Fibroblast of lung (primary cell): Measurements from ENCODE around the gene APP. TPM values are rescaled to one million over a fixed set of nuclear protein-coding genes. Genes with fewer than 3 reads are reported as not detected.

Experiments used
- DNase-seq, 2 donors: peaks; one replicate each; pipeline versions ENCODE4 v3.0.0 to v3.0.0-alpha.2; 2010; ENCODE audit warnings: low read depth in 2 of 2
- H2AFZ ChIP-seq: 2 replicates; pipeline ENCODE4 v1.5.1; 2012; ENCODE audit warnings: low read length, control low read depth, inconsistent platforms
- H3K27ac ChIP-seq: 2 replicates; pipeline ENCODE4 v1.5.1; 2011; ENCODE audit warnings: low read length, control low read depth; ENCODE audit not compliant: insufficient read depth
- H3K27me3 ChIP-seq: 2 replicates; pipeline ENCODE4 v1.5.1; 2011; ENCODE audit warnings: mild to moderate bottlenecking, low read length; ENCODE audit not compliant: control insufficient read depth, insufficient read depth
- H3K36me3 ChIP-seq: 2 replicates; pipeline ENCODE4 v1.5.1; 2011; ENCODE audit warnings: low read length; ENCODE audit not compliant: control insufficient read depth, insufficient read depth
- H3K4me1 ChIP-seq: 2 replicates; pipeline ENCODE4 v1.5.1; 2011; ENCODE audit warnings: low read length; ENCODE audit not compliant: control insufficient read depth, insufficient read depth; ENCODE audit errors: extremely low read depth
- H3K4me2 ChIP-seq: 2 replicates; pipeline ENCODE4 v1.5.1; 2011; ENCODE audit warnings: low read length, control low read depth; ENCODE audit not compliant: insufficient read depth; ENCODE audit errors: extremely low read depth
- H3K4me3 ChIP-seq, 4 experiments: fragments of 200-600 bp in 1 of 4; sonication (generic) in 1 of 4; replicated peaks in 1 of 4; 2 replicates each; pipeline ENCODE4 v1.5.1; 2011 to 2016; ENCODE audit warnings: low read length in 4 of 4, low read depth in 3 of 4, mild to moderate bottlenecking in 3 of 4, control low read depth in 2 of 4, inconsistent platforms in 1 of 4, mixed read lengths in 1 of 4; ENCODE audit not compliant: insufficient read depth in 1 of 4; ENCODE audit errors: control extremely low read depth in 1 of 4
- H3K79me2 ChIP-seq: 2 replicates; pipeline ENCODE4 v1.5.1; 2012; ENCODE audit warnings: mild to moderate bottlenecking, low read length, inconsistent platforms; ENCODE audit not compliant: control insufficient read depth, insufficient read depth
- H3K9ac ChIP-seq: 2 replicates; pipeline ENCODE4 v1.5.1; 2011; ENCODE audit warnings: mild to moderate bottlenecking, low read length, control low read depth; ENCODE audit not compliant: insufficient read depth
- H3K9me3 ChIP-seq: 2 replicates; pipeline ENCODE4 v1.5.1; 2012; ENCODE audit warnings: low read depth, low read length; ENCODE audit not compliant: control insufficient read depth, insufficient read depth
- H4K20me1 ChIP-seq: 2 replicates; pipeline ENCODE4 v1.5.1; 2011; ENCODE audit warnings: low read length; ENCODE audit not compliant: control insufficient read depth, insufficient read depth; ENCODE audit errors: extremely low read depth
- CTCF ChIP-seq, 2 donors: IDR thresholded peaks in 1 of 2; conservative IDR thresholded peaks in 1 of 2; 1 replicate in 1 of 2; 2 replicates in 1 of 2; pipeline ENCODE4 v1.5.1; 2011 to 2012; ENCODE audit warnings: low read length in 2 of 2, control low read depth in 1 of 2, inconsistent platforms in 1 of 2, low read depth in 1 of 2, mild to moderate bottlenecking in 1 of 2
- EZH2 ChIP-seq: IDR thresholded peaks from 2 replicates; pipeline ENCODE4 v1.5.1; 2012; ENCODE audit warnings: low read length, control low read depth, mild to moderate bottlenecking; ENCODE audit errors: missing control alignments
- polyA minus RNA-seq: library from RNA; depleted of rRNA, polyadenylated mRNA; stranded (reverse); fragments of >200 nt; gene quantifications from 2 replicates; pipeline ENCODE4 v1.2.3, GENCODE V29; 2011; ENCODE audit warnings: low replicate concordance
- polyA plus RNA-seq, 2 donors: library from polyadenylated mRNA; depleted of rRNA in 1 of 2; stranded (reverse) in 1 of 2; unstranded in 1 of 2; fragments of >200 nt; gene quantifications; 2 replicates each; pipeline ENCODE4 v1.2.1, GENCODE V29; 2011 to 2012; ENCODE audit warnings: missing spikeins in 1 of 2
- total RNA-seq: library from RNA; depleted of rRNA; stranded (reverse); fragments of >200 nt; gene quantifications from 2 replicates; pipeline ENCODE4 v1.2.1, GENCODE V29; 2014

Gene APP
- total RNA-seq = 569 and 633 TPM in 2 replicates
- polyA plus RNA-seq = 828 and 1,088 TPM in 2 replicates
- polyA plus RNA-seq (2012) = 433 and 638 TPM in 2 replicates
- 281 and 375 TPM in 2 replicates for polyA minus RNA-seq

GRCh38 chr21:26170471-26171257 lies at the start of gene APP:
Gene APP, minus strand, starts transcription at chr21:26170770. Its CDS starts 150 bp downstream, at chr21:26170620.
- H3K4me2 ChIP-seq = peak within 1 kb of the TSS; percentile 97
- H3K27me3 ChIP-seq = no peaks in the 10 kb centered on the region
- peak within 1 kb of the TSS; percentile 82 for H3K9ac ChIP-seq
- H3K36me3 ChIP-seq = no peaks in the 10 kb centered on the region
- no peaks in the 10 kb centered on the region for H4K20me1 ChIP-seq
- TF ChIP-seq EZH2 = no peak
- peak; percentile 40 to 68 for TF ChIP-seq CTCF (conservative IDR thresholded peaks at IDR 0.05 in 1 of 2, IDR thresholded peaks at IDR 0.05 in 1 of 2; ENCODE audit: low read depth in 1 of 2, low read length in 2 of 2)
- H3K4me3 ChIP-seq = peak within 1 kb of the TSS; percentile 78 to 97 (median 88)
- peaks cover 15% of the 10 kb centered on the region for H3K4me1 ChIP-seq
- no peaks in the 10 kb centered on the region for H3K9me3 ChIP-seq
- peaks cover 48% of the 10 kb centered on the region for H3K79me2 ChIP-seq
- H3K27ac ChIP-seq = peak within 1 kb of the TSS; percentile 83
- peak within 1 kb of the TSS; percentile 92 for H2AFZ ChIP-seq
- DNase-seq = peak; percentile 71 to 73

- Histone ChIP-seq H3K4me2 (no peak overlapping the region), H3K79me2 (no peaks in the 10 kb centered on the region), H3K27me3 (no peaks in the 10 kb centered on the region), H3K9ac (no peak overlapping the region), H3K4me1 (no peaks in the 10 kb centered on the region), H2AFZ (no peak overlapping the region), H3K4me3 (no peak overlapping the region), H4K20me1 (no peaks in the 10 kb centered on the region), H3K9me3 (no peaks in the 10 kb centered on the region), H3K36me3 (no peaks in the 10 kb centered on the region), H3K27ac (no peak overlapping the region)
- no peak for TF ChIP-seq CTCF (conservative IDR thresholded peaks at IDR 0.05 in 1 of 2, IDR thresholded peaks at IDR 0.05 in 1 of 2; ENCODE audit: low read depth in 1 of 2, low read length in 2 of 2)
- no peak for TF ChIP-seq EZH2
- DNase-seq = no peak
Observed at GRCh38 chr21:26212220-26212619, 41.6 kb upstream of the APP start.

GRCh38 chr21:26210614-26211013 lies 40.0 kb upstream of the APP start:
- H2AFZ ChIP-seq = no peak overlapping the region
- H3K9me3 ChIP-seq = no peaks in the 10 kb centered on the region
- no peak for DNase-seq
- no peaks in the 10 kb centered on the region for H3K36me3 ChIP-seq
- no peak overlapping the region for H3K4me3 ChIP-seq
- H3K9ac ChIP-seq = no peak overlapping the region
- H3K79me2 ChIP-seq = no peaks in the 10 kb centered on the region
- H4K20me1 ChIP-seq = no peaks in the 10 kb centered on the region
- no peaks in the 10 kb centered on the region for H3K27me3 ChIP-seq
- TF ChIP-seq EZH2 (no peak), CTCF (conservative IDR thresholded peaks at IDR 0.05 in 1 of 2, IDR thresholded peaks at IDR 0.05 in 1 of 2; ENCODE audit: low read depth in 1 of 2, low read length in 2 of 2) (no peak)
- H3K27ac ChIP-seq = no peak overlapping the region
- no peak overlapping the region for H3K4me2 ChIP-seq
- no peaks in the 10 kb centered on the region for H3K4me1 ChIP-seq
